ENCODE results near the gene EMILIN2. TPM values are rescaled to one million over a fixed set of nuclear protein-coding genes. Genes with fewer than 3 reads are reported as not detected.

EMILIN2 gene
- total and polyA plus RNA-seq, 2 of the 8 experiments (the other 6 are each of a cell fraction or from before 2014, with no cell fraction given), result 6.0 to 7.5 TPM

GRCh38 chr18:2960983-2961696 is 114.3 kb downstream of the EMILIN2 start:
- Histone ChIP-seq H2BK120ac (replicated peaks; ENCODE audit: low read depth, low read length) (no peak overlapping the region), H2AFZ (ENCODE audit: low read length) (no peak overlapping the region), H3K79me1 (ENCODE audit: low read depth, low read length) (no peaks in the 10 kb centered on the region), H2BK15ac (ENCODE audit: low read length) (no peak overlapping the region), H2BK20ac (ENCODE audit: low read length) (no peak overlapping the region), H3K36me3 (ENCODE audit: control insufficient read depth in 2 of 4, insufficient read depth in 4 of 4, low read length in 3 of 4) (no peaks in the 10 kb centered on the region; a peak in 1 of 8 replicates), H3K4ac (replicated peaks; ENCODE audit: insufficient read length, low read depth, low read length) (no peak overlapping the region), H3K9ac (replicated peaks in 1 of 4; ENCODE audit: extremely low read depth in 1 of 4, low read depth in 3 of 4, low read length in 3 of 4) (no peak overlapping the region), H2AK5ac (ENCODE audit: low read depth, low read length) (no peak overlapping the region), H3K23me2 (ENCODE audit: low read depth, low read length) (no peaks in the 10 kb centered on the region), H4K20me1 (replicated peaks in 1 of 2; ENCODE audit: control insufficient read depth in 1 of 2, insufficient read depth in 2 of 2, low read length in 2 of 2) (no peaks in the 10 kb centered on the region), H4K8ac (ENCODE audit: extremely low read depth, insufficient read depth, low read length) (no peak overlapping the region; the same call in 1 of the 2 replicates), H2BK5ac (ENCODE audit: low read depth, low read length) (no peak overlapping the region), H2BK12ac (ENCODE audit: low read depth, low read length) (no peak overlapping the region), H4K91ac (replicated peaks; ENCODE audit: insufficient read length, low read length) (no peak overlapping the region), H3K27ac (ENCODE audit: low read depth, low read length) (no peak overlapping the region), H3K27me3 (replicated peaks in 1 of 4; ENCODE audit: control insufficient read depth in 3 of 4, extremely low read depth in 1 of 4, insufficient read depth in 3 of 4, low read length in 3 of 4) (no peaks in the 10 kb centered on the region), H3K4me1 (replicated peaks in 1 of 4; ENCODE audit: control insufficient read depth in 3 of 4, insufficient read depth in 4 of 4, low read length in 3 of 4) (peaks cover 0 to 3% (median 0%) of the 10 kb centered on the region in 4 experiments; a peak in 1 of 7 replicates), H3K23ac (ENCODE audit: insufficient read length) (no peak overlapping the region), H3K4me3 (ENCODE audit: extremely low read depth in 1 of 4, insufficient read depth in 2 of 4, low read depth in 3 of 4, low read length in 4 of 4) (no peak overlapping the region), H3K9me3 (ENCODE audit: insufficient read depth in 2 of 2, low read depth in 1 of 2, low read length in 1 of 2) (no peaks in the 10 kb centered on the region), H3K56ac (replicated peaks; ENCODE audit: insufficient read length, low read depth, low read length) (no peak overlapping the region), H3K4me2 (ENCODE audit: insufficient read depth in 1 of 2, low read depth in 2 of 2, low read length in 2 of 2) (no peak overlapping the region), H4K5ac (ENCODE audit: insufficient read length, low read depth, low read length) (no peak overlapping the region), H3K14ac (ENCODE audit: insufficient read length) (no peak overlapping the region), H3K18ac (ENCODE audit: extremely low read depth, low read length) (no peak overlapping the region), H3K79me2 (ENCODE audit: control insufficient read depth in 1 of 2, insufficient read depth in 2 of 2, low read length in 2 of 2) (peaks cover 0 to 21% of the 10 kb centered on the region in 2 experiments; a peak in 2 of 4 replicates)
- FAIRE-seq (no peak), DNase-seq (ENCODE audit: low read depth in 1 of 2, low spot score in 2 of 2) (no peak)
- ChIA-PET POLR2A (ENCODE audit: partially characterized antibody) (no interaction called here), CTCF (ENCODE audit: partially characterized antibody) (interaction anchor here (1.0 to 2.3 kb wide), 2 partner anchors 14 to 28 kb away, joined by 4 to 7 read pairs; no protein-coding TSS in a partner anchor)
- TF ChIP-seq CBX5 (IDR thresholded peaks at IDR 0.05; ENCODE audit: low read depth, low read length) (no peak), TBP (IDR thresholded peaks at IDR 0.05; ENCODE audit: low read depth, low read length) (no peak), JUND (IDR thresholded peaks at IDR 0.05; ENCODE audit: low read length) (no peak), HDAC2 (IDR thresholded peaks at IDR 0.05; ENCODE audit: borderline replicate concordance in 1 of 2, low read depth in 2 of 2, low read length in 2 of 2) (no peak)
- WGBS, 2 experiments (ENCODE audit: extremely low coverage in 1 of 2, insufficient coverage in 1 of 2, insufficient read length in 1 of 2, insufficient replicate concordance in 2 of 2, low coverage in 1 of 2, low lambda C conversion rate in 2 of 2, missing lambda C conversion rate in 1 of 2), result 90% methylated on average over 7 of the region's 7 CpGs; no CpG with 5 or more reads in 1 of the 2 experiments
